Uterus (tissue), 2 donors: ENCODE results near the gene ZC3H4.

Experiments used
- CTCF ChIP-seq, 4 experiments: fragments of 200-600 bp in 2 of 4; fragments of 450-650 bp in 2 of 4; sonication (generic) in 2 of 4; IDR thresholded peaks; one replicate each; pipeline ENCODE4 v1.5.1; 2016 to 2019; ENCODE audit warnings: antibody characterized with exemption in 4 of 4, mild to moderate bottlenecking in 2 of 4, moderate library complexity in 1 of 4
- POLR2A ChIP-seq, 2 donors: fragments of 450-650 bp; IDR thresholded peaks; one replicate each; pipeline ENCODE4 v1.6.1; 2016; ENCODE audit warnings: antibody characterized with exemption in 2 of 2, mild to moderate bottlenecking in 1 of 2, moderate library complexity in 1 of 2

- TF ChIP-seq CTCF (IDR thresholded peaks at IDR 0.05) = no peak
- no peak for TF ChIP-seq POLR2A (IDR thresholded peaks at IDR 0.05)
These were observed 44.1 kb upstream of the ZC3H4 start for GRCh38 chr19:47157431-47158321.
